Gastroesophageal sphincter (tissue), 4 donors: Measurements from ENCODE around the gene MT1B. TPM values are rescaled to one million over a fixed set of nuclear protein-coding genes. Genes with fewer than 3 reads are reported as not detected.

ENCODE experiments used
- ATAC-seq: fragments of 150-250 bp; one replicate; pipeline ENCODE4 v1.9.1; 2016; ENCODE audit warnings: mild to moderate bottlenecking, moderate library complexity
- H3K27ac ChIP-seq, 4 donors: fragments of 200-600 bp; sonication (generic) in 3 of 4; 1 replicate in 3 of 4; 2 replicates in 1 of 4; pipeline ENCODE4 v1.5.1; 2016 to 2019
- H3K27me3 ChIP-seq: fragments of 200-600 bp; sonication (generic); one replicate; pipeline ENCODE4 v1.5.1; 2019
- H3K36me3 ChIP-seq, 2 donors: fragments of 200-600 bp; sonication (generic); one replicate each; pipeline ENCODE4 v1.5.1; 2019; ENCODE audit warnings: control low read depth in 1 of 2
- H3K4me1 ChIP-seq, 3 donors: fragments of 200-600 bp; sonication (generic); 1 replicate in 2 of 3; 2 replicates in 1 of 3; pipeline ENCODE4 v1.5.1; 2016 to 2019; ENCODE audit warnings: control low read depth in 2 of 3
- H3K4me3 ChIP-seq, 2 donors: fragments of 200-600 bp; sonication (generic); one replicate each; pipeline ENCODE4 v1.5.1; 2019; ENCODE audit warnings: mild to moderate bottlenecking in 1 of 2, moderate library complexity in 1 of 2
- H3K9me3 ChIP-seq, 3 donors: fragments of 200-600 bp; sonication (generic); one replicate each; pipeline ENCODE4 v1.5.1; 2017 to 2019; ENCODE audit warnings: control low read depth in 2 of 3
- CTCF ChIP-seq, 4 experiments: fragments of 200-600 bp in 2 of 4; fragments of 450-650 bp in 2 of 4; sonication (generic) in 1 of 4; IDR thresholded peaks; one replicate each; pipeline ENCODE4 v1.5.1; 2017 to 2019; ENCODE audit warnings: antibody characterized with exemption in 4 of 4, mild to moderate bottlenecking in 2 of 4, moderate library complexity in 2 of 4
- EP300 ChIP-seq: sonication (generic); formaldehyde crosslinking; IDR thresholded peaks from one replicate; pipeline ENCODE4 v1.6.1; 2017; ENCODE audit warnings: antibody characterized with exemption, mild to moderate bottlenecking
- POLR2A ChIP-seq, 2 donors: fragments of 450-650 bp; IDR thresholded peaks; one replicate each; pipeline ENCODE4 v1.6.1; 2017; ENCODE audit warnings: antibody characterized with exemption in 2 of 2, mild to moderate bottlenecking in 2 of 2, moderate library complexity in 1 of 2
- POLR2AphosphoS5 ChIP-seq: sonication (generic); formaldehyde crosslinking; IDR thresholded peaks from one replicate; pipeline ENCODE4 v1.6.1; 2017; ENCODE audit warnings: antibody characterized with exemption
- WGBS, 2 donors: methylation state at CpG; one replicate each; pipeline ENCODE4 v1.1.5; 2018; ENCODE audit warnings: low coverage in 1 of 2; 5-methylcytosine and 5-hydroxymethylcytosine counted together
- total RNA-seq, 4 donors: library from RNA; depleted of rRNA; stranded (reverse); fragments of >200 nt; gene quantifications; one replicate each; pipeline ENCODE4 v1.1.0, GENCODE V29; 2016

MT1B gene
- total RNA-seq, 4 donors from 2014 or later, result not detected

DNA sequence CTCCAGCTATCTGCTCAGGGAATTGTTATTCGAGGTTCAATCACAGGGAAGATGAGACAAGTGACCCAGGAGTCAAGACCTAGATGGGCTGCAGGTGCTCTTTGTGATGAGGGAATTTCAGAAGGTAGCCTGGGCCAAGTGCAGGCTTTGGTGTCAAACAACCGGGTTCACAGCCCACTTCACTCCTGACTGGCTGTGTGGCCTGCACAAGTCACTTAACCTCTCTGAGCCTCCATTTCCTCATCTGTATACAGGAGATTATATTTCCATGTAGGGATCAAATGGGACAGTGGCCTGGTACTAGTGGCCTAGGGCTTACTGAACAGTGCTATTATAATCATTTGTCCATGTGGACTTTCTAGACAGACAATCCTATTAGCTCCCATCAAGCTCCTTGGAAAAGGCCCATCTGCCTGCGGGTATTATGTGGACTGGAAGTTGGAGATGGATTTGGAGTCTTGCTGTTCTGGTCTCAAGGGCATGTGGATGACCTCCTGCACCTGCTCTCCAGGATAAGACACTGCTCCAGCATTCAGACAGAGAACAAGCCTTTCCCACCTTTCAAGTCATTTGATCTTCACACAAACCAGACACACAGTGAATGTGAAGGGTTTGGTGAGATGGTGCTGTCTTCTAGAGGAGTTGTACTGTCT lies 27.5 kb downstream of the MT1B start:
- Histone ChIP-seq H3K36me3 (no peaks in the 10 kb centered on the region), H3K27ac (no peak overlapping the region), H3K9me3 (no peaks in the 10 kb centered on the region), H3K27me3 (peaks cover 29% of the 10 kb centered on the region), H3K4me1 (peaks cover 0 to 38% (median 15%) of the 10 kb centered on the region in 3 donors), H3K4me3 (no peak overlapping the region)
- ATAC-seq, result no peak
- TF ChIP-seq POLR2AphosphoS5 (no peak), POLR2A (IDR thresholded peaks at IDR 0.05) (no peak), CTCF (IDR thresholded peaks at IDR 0.05) (no peak), EP300 (no peak)
- 100% methylated on average over 1 to 2 of the region's 3 CpGs for WGBS, 2 donors

DNA sequence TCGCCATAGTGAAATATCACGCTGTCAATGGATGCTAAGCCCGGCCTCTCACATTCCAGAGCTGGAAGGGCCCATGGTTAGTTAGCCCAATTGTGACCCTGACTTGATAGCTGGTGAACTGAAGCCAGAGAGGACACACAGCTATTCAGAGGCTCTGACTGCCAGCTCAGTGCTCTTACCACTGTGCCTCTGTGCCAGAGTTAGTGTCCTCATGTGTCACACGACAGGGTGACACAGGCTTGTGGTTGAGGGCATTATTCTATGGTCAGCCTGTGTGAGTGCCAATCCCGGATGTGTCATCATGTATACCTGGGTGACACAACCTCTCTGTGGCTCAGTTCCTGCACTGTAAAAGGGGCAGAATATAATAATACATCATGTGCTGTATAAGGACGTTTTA lies 28.1 kb downstream of the MT1B start:
- peaks cover 23% of the 10 kb centered on the region for H3K27me3 ChIP-seq
- H3K4me1 ChIP-seq, result peaks cover 0 to 44% (median 18%) of the 10 kb centered on the region in 3 donors
- H3K36me3 ChIP-seq, result no peaks in the 10 kb centered on the region
- WGBS, 2 donors, result 69 to 77% methylated on average over 3 to 4 of the region's 6 CpGs
- H3K9me3 ChIP-seq, result no peaks in the 10 kb centered on the region
- ATAC-seq, result no peak
- H3K27ac ChIP-seq, result no peak overlapping the region
- no peak overlapping the region for H3K4me3 ChIP-seq
- no peak for TF ChIP-seq POLR2A (IDR thresholded peaks at IDR 0.05)
- TF ChIP-seq EP300, result no peak
- TF ChIP-seq CTCF (IDR thresholded peaks at IDR 0.05), result no peak
- TF ChIP-seq POLR2AphosphoS5, result no peak

DNA sequence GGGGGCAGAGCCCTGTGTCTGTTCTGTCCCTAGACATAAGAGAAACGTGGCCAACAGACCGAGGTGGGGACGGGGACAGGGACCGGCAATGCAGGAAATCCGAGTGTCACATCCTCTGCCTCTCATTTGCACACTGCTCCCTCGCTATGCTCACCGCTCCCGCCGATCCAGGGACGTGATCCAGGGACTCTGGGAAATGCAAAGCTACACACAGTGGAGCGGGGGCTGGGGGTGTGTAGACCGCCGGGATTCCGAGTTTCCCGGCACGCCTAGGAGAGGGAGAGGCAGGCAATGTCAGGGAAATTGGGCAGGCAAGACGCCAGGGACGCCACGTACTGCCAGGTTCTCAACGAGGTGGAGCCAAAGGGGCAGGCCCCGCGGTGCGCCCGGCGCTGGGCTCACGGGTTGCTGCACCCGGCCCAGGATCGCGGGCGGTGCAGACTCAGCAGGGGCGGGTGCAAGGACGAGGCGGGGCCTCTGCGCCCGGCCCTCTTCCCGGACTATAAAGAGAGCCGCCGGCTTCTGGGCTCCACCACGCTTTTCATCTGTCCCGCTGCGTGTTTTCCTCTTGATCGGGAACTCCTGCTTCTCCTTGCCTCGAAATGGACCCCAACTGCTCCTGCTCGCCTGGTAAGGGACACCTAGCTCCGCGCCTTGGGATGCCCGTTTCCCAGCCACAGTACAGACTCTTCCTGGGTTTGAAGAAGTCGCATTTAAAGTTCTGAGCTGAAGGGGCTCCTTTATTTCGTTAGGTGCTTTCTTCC lies 30.4 kb downstream of the MT1B start, which contains the start of gene MT1X:
MT1X (plus strand) TSS at position 532 of the 764 bp plus-strand sequence; CDS start at position 603, 71 bp downstream.
- Histone ChIP-seq H3K4me1 (peaks cover 0 to 40% (median 14%) of the 10 kb centered on the region in 3 donors), H3K36me3 (no peaks in the 10 kb centered on the region)

GRCh38 chr16:56682703-56683397 lies 31.2 kb downstream of the MT1B start:
- peak overlapping the region; percentile 61 to 66 for H3K4me3 ChIP-seq
- H3K36me3 ChIP-seq, result no peaks in the 10 kb centered on the region
- no peaks in the 10 kb centered on the region for H3K9me3 ChIP-seq
- WGBS, 2 donors, result 60% methylated on average over 1 of the region's 8 CpGs; no CpG with 5 or more reads in 1 of the 2 donors
- TF ChIP-seq EP300 (no peak), POLR2A (IDR thresholded peaks at IDR 0.05) (no peak), POLR2AphosphoS5 (no peak), CTCF (IDR thresholded peaks at IDR 0.05) (no peak)
- no peaks in the 10 kb centered on the region for H3K27me3 ChIP-seq
- H3K4me1 ChIP-seq, result peaks cover 0 to 40% (median 14%) of the 10 kb centered on the region in 3 donors
- ATAC-seq, result no peak
- peak overlapping the region; percentile 45 to 88 (median 81) for H3K27ac ChIP-seq

More for the DNA sequence above, 30.4 kb downstream of the MT1B start, which contains the start of gene MT1X:
- no peaks in the 10 kb centered on the region for H3K27me3 ChIP-seq
- H3K9me3 ChIP-seq, result no peaks in the 10 kb centered on the region
- 0 to 2% methylated on average over 4 to 11 of the region's 49 CpGs for WGBS, 2 donors
- peak; percentile 98 for ATAC-seq
- TF ChIP-seq CTCF (IDR thresholded peaks at IDR 0.05) (peak in 1 of 4 experiments; percentile 18), POLR2AphosphoS5 (peak; percentile 98), POLR2A (IDR thresholded peaks at IDR 0.05) (peak; percentile 95 to 97), EP300 (no peak)
- peak within 1 kb of the TSS; percentile 45 to 88 (median 81) for H3K27ac ChIP-seq
- H3K4me3 ChIP-seq, result peak within 1 kb of the TSS; percentile 61 to 66
